NCI-H146 treated with DMSO at 0.1 percent for 48 hours (cell line): ENCODE data around the gene PRKG1.
"Not testable (repeated sequence)": the region's sequence is repeated elsewhere in the genome, so short reads cannot be mapped to it uniquely, and the experiment has no call there.

ENCODE experiments used
- DNase-seq: peaks from one replicate; lab custom pipeline; 2025; ENCODE audit not compliant: unreplicated experiment; lab: John Stamatoyannopoulos, UW

PRKG1 gene

GRCh38 chr10:52030975-52031374 lies 956.7 kb downstream of the PRKG1 start:
- DNase-seq, result no peak

- DNase-seq, result no peak
Measured at GRCh38 chr10:52031771-52032170, 957.5 kb downstream of the PRKG1 start.

- no peak for DNase-seq
Measured at GRCh38 chr10:52032681-52033629, 958.7 kb downstream of the PRKG1 start.

GRCh38 chr10:52039002-52039793 lies 964.9 kb downstream of the PRKG1 start:
- DNase-seq, result not testable (repeated sequence)

GRCh38 chr10:52040486-52040885 lies 966.2 kb downstream of the PRKG1 start:
- no peak for DNase-seq

GRCh38 chr10:52043811-52044210 lies 969.5 kb downstream of the PRKG1 start:
- DNase-seq, result no peak

- no peak for DNase-seq
Measured at GRCh38 chr10:52048051-52048450, 973.8 kb downstream of the PRKG1 start.

GRCh38 chr10:52050429-52051047 lies 976.3 kb downstream of the PRKG1 start:
- no peak for DNase-seq

- DNase-seq, result no peak
Measured at GRCh38 chr10:52053497-52053896, 979.2 kb downstream of the PRKG1 start.

- no peak for DNase-seq
Measured at GRCh38 chr10:52056291-52056690, 982.0 kb downstream of the PRKG1 start.

- DNase-seq, result no peak
Measured at GRCh38 chr10:52059089-52059488, 984.8 kb downstream of the PRKG1 start.

- DNase-seq, result no peak
Measured at GRCh38 chr10:52063159-52063558, 988.9 kb downstream of the PRKG1 start.

- DNase-seq, result no peak
Measured at GRCh38 chr10:52064084-52064845, 990.0 kb downstream of the PRKG1 start.

- DNase-seq, result no peak
Measured at GRCh38 chr10:52066383-52066782, 992.1 kb downstream of the PRKG1 start.

- DNase-seq, result no peak
Measured at GRCh38 chr10:52068485-52068884, 994.2 kb downstream of the PRKG1 start.

GRCh38 chr10:52071814-52072213 lies 997.5 kb downstream of the PRKG1 start:
- no peak for DNase-seq

GRCh38 chr10:52074505-52075026 lies 1000.3 kb downstream of the PRKG1 start:
- DNase-seq, result no peak

- no peak for DNase-seq
Measured at GRCh38 chr10:52077814-52078213, 1003.5 kb downstream of the PRKG1 start.

GRCh38 chr10:52078397-52078937 lies 1004.2 kb downstream of the PRKG1 start:
- DNase-seq, result no peak

- no peak for DNase-seq
Measured at GRCh38 chr10:52082307-52082706, 1008.0 kb downstream of the PRKG1 start.
